ENCODE data around the gene SOX15.

DNA sequence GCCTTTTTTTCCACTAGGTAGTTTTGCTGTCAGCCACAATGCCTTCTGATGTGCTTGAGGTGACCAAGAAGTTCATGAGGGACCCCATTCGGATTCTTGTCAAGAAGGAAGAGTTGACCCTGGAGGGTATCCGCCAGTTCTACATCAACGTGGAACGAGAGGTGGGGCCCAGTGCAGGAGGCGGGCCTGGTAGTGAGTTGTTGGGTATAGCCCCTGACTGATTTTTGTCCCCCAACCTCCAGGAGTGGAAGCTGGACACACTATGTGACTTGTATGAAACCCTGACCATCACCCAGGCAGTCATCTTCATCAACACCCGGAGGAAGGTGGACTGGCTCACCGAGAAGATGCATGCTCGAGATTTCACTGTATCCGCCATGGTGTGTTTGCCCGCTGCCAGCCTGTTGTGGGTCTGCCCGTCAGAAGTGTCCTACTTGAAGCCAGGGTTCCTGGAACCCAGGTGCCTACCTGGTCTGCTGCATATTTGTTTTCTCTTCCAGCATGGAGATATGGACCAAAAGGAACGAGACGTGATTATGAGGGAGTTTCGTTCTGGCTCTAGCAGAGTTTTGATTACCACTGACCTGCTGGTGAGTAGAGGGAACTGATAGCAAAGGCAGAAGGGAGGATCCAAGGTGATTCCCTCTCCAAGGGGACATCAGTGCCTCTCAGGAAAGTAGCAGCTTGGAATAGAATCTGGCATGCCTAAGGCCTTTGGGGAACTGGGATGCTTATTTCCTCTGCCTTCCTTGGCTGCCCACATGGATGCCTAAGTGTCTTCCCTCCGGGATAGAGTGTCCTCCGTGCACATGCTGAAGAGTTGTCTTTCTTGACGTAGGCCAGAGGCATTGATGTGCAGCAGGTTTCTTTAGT is 12.3 kb downstream of the SOX15 start:
- TF ChIP-seq EP300 (IDR thresholded peaks at IDR 0.05) = no peak
- TF ChIP-seq, protein P1, sequence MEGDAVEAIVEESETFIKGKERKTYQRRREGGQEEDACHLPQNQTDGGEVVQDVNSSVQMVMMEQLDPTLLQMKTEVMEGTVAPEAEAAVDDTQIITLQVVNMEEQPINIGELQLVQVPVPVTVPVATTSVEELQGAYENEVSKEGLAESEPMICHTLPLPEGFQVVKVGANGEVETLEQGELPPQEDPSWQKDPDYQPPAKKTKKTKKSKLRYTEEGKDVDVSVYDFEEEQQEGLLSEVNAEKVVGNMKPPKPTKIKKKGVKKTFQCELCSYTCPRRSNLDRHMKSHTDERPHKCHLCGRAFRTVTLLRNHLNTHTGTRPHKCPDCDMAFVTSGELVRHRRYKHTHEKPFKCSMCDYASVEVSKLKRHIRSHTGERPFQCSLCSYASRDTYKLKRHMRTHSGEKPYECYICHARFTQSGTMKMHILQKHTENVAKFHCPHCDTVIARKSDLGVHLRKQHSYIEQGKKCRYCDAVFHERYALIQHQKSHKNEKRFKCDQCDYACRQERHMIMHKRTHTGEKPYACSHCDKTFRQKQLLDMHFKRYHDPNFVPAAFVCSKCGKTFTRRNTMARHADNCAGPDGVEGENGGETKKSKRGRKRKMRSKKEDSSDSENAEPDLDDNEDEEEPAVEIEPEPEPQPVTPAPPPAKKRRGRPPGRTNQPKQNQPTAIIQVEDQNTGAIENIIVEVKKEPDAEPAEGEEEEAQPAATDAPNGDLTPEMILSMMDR (IDR thresholded peaks at IDR 0.05) = no peak
- no peak for TF ChIP-seq POLR2A (IDR thresholded peaks at IDR 0.05)
- TF ChIP-seq POLR2AphosphoS5 (IDR thresholded peaks at IDR 0.05) = no peak

Data from suprapubic skin (tissue), 4 donors.